Stimulated activated naive CD8-positive, alpha-beta T cell treated with anti-CD3 and anti-CD28 coated beads, Interleukin-15, Interleukin-2, amounts not matched to agents 100 ng/mL and 50 ng/mL, for 24 hours (primary cell): Measurements from ENCODE around the gene PLXNB1.
A peak's percentile ranks its signal among the peaks of the same experiment; 100 is the strongest.

Experiments used
- H3K27ac Mint-ChIP-seq: one replicate; pipeline ENCODE4 v1.8.0; 2021; ENCODE audit warnings: mild to moderate bottlenecking, mixed read lengths
- H3K27me3 Mint-ChIP-seq: one replicate; pipeline ENCODE4 v1.8.0; 2021; ENCODE audit warnings: mixed read lengths
- H3K36me3 Mint-ChIP-seq: one replicate; pipeline ENCODE4 v1.8.0; 2021; ENCODE audit warnings: low read depth, mixed read lengths
- H3K4me1 Mint-ChIP-seq: one replicate; pipeline ENCODE4 v1.8.0; 2021; ENCODE audit warnings: low read depth, mixed read lengths
- H3K4me3 Mint-ChIP-seq: one replicate; pipeline ENCODE4 v1.8.0; 2021; ENCODE audit warnings: mild to moderate bottlenecking, mixed read lengths
- H3K9me3 Mint-ChIP-seq: one replicate; pipeline ENCODE4 v1.8.0; 2021; ENCODE audit warnings: mixed read lengths

PLXNB1 gene

DNA sequence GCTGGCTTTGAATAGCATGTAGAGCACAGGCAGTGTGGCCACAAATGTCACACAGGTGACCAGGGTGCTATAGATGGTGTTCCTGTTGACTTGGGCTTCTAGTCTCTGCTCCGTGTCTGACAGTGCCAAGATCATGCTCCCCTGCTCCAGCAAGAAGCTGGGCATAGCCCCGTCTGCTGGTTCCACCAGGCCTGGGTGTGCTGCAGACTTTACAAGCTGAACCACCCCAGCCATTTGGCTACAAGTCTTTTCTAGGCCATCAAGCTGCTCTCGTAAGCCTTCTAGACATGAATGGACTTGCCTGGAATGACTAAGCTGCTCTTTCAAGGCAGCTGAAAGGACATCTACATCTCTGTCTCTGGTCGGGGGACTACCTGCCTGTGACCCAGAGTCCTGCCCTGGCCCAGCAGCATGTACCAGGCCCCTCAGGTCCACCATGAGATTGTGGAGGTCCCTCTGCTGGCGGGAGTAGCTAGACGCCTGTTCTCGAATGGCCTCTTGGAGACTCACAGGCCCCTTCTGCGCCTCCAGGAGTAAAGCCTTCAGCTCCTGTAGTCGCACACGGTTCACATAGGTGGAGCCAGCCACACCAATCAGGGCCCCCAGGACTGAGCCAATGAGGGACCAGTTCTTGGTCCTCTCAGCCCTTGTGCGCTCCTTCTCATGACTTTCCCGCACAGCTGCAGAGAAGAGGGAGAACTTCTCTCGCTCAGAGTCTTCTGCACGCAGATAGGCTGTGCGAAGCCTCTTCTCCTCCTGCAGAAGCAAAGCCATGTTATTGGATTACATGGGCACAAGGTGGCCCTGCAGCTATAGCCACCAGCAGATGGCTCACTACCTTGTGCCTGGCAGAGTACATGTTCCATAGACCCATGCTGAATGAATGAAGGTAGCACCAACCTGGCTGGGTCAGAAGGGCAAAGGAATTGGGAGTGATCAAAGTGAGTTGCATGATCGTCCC lies 2.8 kb upstream of the PLXNB1 start:
- no peaks in the 10 kb centered on the region for H3K9me3 Mint-ChIP-seq
- H3K36me3 Mint-ChIP-seq: peaks cover 22% of the 10 kb centered on the region
- no peak overlapping the region for H3K4me3 Mint-ChIP-seq
- peaks cover 7% of the 10 kb centered on the region for H3K4me1 Mint-ChIP-seq
- H3K27ac Mint-ChIP-seq: no peak overlapping the region
- H3K27me3 Mint-ChIP-seq: peaks cover 8% of the 10 kb centered on the region

DNA sequence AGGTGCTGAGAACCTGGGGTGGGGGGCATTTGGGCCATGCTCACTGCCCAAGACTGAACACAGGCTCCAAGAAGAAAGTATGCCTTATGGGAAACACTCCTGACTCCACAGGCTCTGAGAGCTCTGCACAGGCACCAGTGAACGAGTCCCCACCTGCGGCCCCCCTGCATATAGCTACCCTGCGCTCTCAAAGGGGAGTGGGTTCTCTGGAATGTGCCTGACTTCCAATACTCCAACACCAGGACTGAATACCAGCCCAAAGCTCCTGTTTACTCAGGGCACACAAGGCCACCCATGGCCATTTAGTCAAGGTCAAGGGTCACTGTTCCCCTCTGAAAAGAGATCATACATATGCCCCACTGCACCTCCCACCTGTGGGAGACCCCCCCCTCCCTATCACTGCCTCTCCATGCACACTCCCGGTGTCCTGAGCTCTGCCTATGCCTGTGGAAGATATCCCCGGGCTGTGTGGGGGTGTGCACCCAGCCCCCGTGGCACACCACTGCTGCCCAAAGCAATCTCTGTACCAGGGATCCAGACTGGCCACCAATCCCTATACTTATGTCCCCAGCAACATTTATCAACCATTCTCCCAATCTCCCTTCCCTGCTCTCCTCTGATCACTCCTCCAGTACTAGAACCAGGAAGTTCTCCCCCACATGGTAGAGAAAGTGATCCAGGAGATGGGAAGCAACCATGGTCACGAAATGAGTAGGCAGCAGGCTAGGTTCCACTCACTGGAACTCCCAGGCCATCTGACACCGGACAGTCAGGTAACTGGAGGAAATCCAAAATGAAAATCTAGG lies 1.5 kb upstream of the PLXNB1 start:
- Mint-ChIP-seq H3K27me3 (peaks cover 8% of the 10 kb centered on the region), H3K27ac (no peak overlapping the region), H3K4me1 (peaks cover 5% of the 10 kb centered on the region), H3K36me3 (peaks cover 22% of the 10 kb centered on the region), H3K4me3 (peak overlapping the region; percentile 9), H3K9me3 (no peaks in the 10 kb centered on the region)

DNA sequence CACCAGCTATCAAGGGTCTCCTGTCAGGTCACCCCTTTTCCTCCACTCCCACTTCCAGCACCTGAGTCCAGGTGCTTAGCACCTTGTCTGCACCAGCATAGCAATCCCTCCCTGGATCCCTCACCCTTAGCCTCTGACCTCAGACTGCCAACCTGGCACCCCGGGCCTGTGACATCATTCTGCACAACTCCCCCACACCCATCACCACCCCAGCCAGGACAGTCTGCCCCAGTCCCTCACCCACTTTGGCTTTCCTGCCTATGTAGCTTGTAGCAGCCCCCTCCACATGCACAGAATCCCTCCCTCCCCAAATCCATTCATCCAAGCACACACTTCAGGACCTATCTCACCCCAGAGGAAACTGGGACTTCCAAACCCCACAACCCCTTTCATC lies 819 bp upstream of the PLXNB1 start:
- Mint-ChIP-seq H3K27ac (no peak overlapping the region), H3K4me3 (peak overlapping the region; percentile 9), H3K27me3 (peaks cover 8% of the 10 kb centered on the region), H3K9me3 (no peaks in the 10 kb centered on the region), H3K4me1 (peaks cover 5% of the 10 kb centered on the region), H3K36me3 (peaks cover 22% of the 10 kb centered on the region)

DNA sequence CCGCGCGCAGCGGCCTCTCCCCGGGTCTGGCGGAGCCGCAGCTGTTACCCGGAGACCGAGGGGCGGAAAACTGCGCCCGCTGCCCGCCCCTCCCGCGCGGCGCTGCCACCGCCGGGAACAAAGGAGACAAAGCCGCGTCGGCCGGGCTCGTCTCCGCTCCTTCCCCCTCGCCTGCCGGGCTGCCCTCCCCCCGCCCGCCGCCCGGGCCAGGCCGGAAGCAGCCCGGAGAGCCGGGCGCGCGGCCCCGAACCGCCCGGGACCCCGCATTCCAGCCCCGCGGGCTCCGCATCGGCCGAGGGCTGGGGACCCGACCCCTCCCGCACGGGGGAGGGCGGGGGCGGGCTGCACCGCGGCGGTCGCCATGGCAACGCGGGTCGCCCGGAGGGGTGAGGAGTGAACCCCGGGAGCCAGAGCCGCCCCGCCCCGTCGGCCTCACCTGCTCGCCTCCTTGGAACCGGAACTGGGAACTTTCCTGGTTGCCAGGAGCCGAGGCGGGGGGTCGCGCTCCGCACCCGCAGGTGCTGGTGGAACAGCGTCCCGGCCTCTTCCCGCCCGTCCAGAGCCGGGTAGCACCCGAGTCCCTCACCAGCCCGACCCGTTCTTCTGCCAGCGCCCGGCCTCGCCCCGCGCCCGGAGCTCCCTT lies 448 bp downstream of the PLXNB1 start:
- no peaks in the 10 kb centered on the region for H3K9me3 Mint-ChIP-seq

DNA sequence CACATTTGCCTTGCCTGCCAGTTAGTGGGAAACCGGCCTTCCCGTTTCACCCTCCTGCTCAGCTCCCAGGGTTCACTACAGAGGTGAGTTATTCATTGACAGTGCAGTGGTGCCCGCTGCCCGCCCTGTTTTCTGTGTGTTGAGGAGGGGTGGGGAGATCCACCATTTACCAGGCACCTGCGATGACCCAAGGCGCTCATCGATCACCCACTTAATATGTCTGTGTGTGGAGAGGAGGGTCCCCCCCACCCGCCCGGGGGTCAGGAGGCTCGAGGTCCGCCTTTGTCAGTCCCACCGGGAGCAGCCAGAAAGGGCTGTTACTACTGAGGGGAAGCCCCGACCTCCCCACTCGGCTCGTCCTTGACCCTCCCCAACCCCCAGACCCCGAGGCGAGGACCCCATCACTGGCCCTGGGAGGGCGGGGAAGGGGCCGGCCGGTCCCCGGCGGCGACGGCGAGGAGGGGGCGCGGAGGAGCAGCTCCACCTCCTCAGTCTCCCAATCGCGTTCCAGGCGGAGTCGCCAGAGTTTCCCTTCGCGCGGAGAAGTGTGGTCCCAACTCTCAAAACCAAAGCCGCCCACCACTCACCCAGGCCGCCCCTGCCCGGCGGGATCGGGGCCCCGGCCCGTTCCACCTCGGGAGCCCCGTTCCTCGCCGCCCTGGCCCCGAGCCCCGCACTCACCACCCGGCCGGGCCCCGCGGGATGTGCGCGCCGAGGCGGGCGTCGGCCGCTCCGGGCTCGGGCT lies 1.1 kb downstream of the PLXNB1 start:
- Mint-ChIP-seq H3K27ac (no peak overlapping the region), H3K4me1 (no peaks in the 10 kb centered on the region), H3K36me3 (peaks cover 14% of the 10 kb centered on the region), H3K27me3 (peaks cover 8% of the 10 kb centered on the region), H3K9me3 (no peaks in the 10 kb centered on the region), H3K4me3 (peak overlapping the region; percentile 41)

More for the DNA sequence above, 448 bp downstream of the PLXNB1 start:
- peaks cover 21% of the 10 kb centered on the region for H3K36me3 Mint-ChIP-seq
- peaks cover 8% of the 10 kb centered on the region for H3K27me3 Mint-ChIP-seq
- peaks cover 5% of the 10 kb centered on the region for H3K4me1 Mint-ChIP-seq
- peak overlapping the region; percentile 36 for H3K27ac Mint-ChIP-seq
- H3K4me3 Mint-ChIP-seq: peak overlapping the region; percentile 73

DNA sequence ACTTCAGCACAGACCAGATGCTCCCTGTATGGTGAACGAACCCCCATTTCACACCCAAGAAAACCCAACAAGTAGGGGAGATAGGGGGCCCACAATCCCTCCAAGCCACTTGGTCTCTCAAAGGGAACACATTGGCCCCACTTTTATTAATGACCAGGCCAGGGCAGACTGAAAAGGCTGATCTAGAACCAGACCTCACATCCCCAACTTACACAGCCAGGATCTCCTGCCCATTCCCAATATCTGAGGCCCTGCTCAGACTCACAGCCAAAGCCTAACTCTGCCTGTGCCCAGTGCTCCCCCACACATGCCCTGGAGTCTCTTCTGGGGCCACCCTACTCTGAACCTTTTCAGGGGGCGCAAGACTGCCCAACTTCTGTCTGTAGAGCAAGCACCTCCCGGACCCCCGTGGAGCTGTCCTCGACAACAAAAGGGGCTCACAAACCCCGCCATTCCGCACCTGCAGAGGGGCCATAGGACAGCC lies 1.8 kb downstream of the PLXNB1 start:
- Mint-ChIP-seq H3K27me3 (peaks cover 8% of the 10 kb centered on the region), H3K4me1 (no peaks in the 10 kb centered on the region), H3K27ac (no peak overlapping the region), H3K36me3 (peaks cover 11% of the 10 kb centered on the region), H3K4me3 (peak overlapping the region; percentile 41), H3K9me3 (no peaks in the 10 kb centered on the region)

DNA sequence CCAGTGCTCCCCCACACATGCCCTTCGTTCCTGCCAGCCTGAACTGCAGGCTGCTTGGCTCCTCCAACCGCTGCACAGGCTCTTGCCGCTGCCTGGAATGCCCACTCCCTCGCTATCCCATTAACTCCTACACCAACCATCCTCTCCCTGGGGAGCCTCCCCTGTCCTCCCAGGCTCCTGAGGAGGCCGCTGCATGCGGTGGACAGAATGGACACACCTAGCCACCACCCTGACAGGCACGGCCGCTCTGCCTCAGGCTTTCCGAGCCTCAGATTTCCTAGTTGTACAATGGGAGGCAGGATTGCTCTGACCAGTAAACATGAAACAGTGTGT lies 2.3 kb downstream of the PLXNB1 start:
- Mint-ChIP-seq H3K27ac (no peak overlapping the region), H3K9me3 (no peaks in the 10 kb centered on the region), H3K4me3 (peak overlapping the region; percentile 40), H3K36me3 (peaks cover 9% of the 10 kb centered on the region), H3K4me1 (no peaks in the 10 kb centered on the region), H3K27me3 (peaks cover 8% of the 10 kb centered on the region)

DNA sequence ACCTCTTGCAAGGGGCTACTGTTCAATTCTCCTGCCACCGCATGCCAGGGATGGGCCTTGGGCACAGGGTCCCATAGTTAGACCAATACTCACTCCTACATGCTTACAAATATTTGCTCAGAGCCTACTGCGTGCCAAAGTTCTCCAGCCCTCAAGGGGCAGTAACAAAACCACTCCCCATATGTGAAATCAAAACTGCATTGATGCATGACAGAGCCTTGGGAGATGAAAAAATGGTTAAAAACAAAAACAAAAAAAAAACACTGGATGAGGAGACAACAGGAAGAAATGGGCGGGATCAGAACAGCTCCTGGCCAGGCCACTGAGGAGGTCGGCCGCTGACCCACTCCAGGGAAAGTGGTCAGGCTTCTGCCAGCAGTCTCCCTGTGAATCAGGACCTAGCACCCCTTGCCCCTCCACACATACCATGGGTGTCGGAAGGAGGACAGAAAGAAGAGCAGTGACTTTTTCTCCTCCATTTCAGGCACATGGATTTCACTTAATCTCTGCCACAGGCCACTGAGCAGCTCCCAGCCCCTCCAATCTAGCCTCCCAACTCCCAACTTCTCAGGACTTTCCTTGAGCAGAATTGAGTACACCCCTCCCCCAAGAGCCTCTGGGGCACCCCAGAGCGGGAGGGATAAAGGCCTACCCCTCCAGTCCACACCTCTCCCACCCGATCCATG lies 2.8 kb downstream of the PLXNB1 start:
- Mint-ChIP-seq H3K36me3 (peaks cover 6% of the 10 kb centered on the region), H3K27ac (no peak overlapping the region), H3K27me3 (peaks cover 8% of the 10 kb centered on the region), H3K9me3 (no peaks in the 10 kb centered on the region), H3K4me3 (no peak overlapping the region), H3K4me1 (no peaks in the 10 kb centered on the region)

DNA sequence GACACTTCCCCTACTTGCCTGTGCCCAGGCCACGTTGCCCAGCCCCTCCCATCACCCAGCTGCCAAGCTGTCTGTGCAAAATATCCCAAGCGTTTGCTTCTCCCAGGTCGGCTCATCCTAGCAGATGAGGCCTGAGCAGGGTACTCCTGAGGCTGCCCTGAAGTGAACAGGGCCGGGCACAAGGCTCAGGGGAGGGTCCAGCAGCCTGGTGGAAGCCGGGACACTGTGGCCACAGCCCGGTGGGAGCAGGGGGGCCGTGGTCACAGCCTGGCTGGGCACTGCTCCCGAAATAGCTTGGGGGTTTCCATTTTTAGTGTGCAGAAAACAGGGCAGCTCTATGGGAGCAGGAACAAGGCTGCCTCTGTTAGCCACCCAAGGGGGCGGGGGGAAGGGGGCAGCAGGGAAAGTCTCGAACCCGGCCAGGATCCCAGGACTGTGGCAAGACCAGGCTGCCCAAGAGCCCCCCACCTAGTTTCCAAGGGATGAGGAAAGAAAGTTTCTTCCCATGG lies 3.4 kb downstream of the PLXNB1 start:
- H3K4me3 Mint-ChIP-seq: no peak overlapping the region
- no peak overlapping the region for H3K27ac Mint-ChIP-seq
- H3K9me3 Mint-ChIP-seq: no peaks in the 10 kb centered on the region
- H3K4me1 Mint-ChIP-seq: no peaks in the 10 kb centered on the region
- H3K36me3 Mint-ChIP-seq: no peaks in the 10 kb centered on the region
- peaks cover 8% of the 10 kb centered on the region for H3K27me3 Mint-ChIP-seq

DNA sequence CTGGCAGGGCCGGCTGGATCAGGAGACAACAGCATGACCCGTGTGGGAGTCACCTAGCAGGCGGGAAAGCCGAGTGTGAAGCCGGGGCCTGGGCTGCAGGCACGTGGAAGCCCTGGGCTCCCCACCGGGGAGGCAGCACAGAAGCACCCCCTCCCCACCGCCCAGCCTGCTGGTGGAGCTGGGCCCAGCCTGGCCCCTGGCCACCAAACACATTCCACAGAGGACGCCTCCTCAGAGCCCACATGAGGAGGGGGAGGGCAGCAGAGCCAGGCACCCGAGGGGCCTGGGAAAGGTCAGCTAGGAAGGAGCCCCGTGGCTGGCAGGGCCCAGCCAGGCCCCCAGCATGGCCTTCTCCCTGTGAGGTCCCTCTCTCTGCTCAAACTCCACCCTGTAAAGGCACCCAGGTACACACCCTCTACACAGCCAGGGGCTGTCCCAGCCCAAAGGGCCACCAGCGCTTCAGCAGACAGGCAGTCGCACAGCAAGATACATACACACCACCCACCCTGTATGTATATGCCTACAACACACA lies 4.5 kb downstream of the PLXNB1 start:
- Mint-ChIP-seq H3K27ac (no peak overlapping the region), H3K36me3 (no peaks in the 10 kb centered on the region), H3K27me3 (peaks cover 8% of the 10 kb centered on the region), H3K9me3 (no peaks in the 10 kb centered on the region), H3K4me1 (no peaks in the 10 kb centered on the region), H3K4me3 (no peak overlapping the region)

DNA sequence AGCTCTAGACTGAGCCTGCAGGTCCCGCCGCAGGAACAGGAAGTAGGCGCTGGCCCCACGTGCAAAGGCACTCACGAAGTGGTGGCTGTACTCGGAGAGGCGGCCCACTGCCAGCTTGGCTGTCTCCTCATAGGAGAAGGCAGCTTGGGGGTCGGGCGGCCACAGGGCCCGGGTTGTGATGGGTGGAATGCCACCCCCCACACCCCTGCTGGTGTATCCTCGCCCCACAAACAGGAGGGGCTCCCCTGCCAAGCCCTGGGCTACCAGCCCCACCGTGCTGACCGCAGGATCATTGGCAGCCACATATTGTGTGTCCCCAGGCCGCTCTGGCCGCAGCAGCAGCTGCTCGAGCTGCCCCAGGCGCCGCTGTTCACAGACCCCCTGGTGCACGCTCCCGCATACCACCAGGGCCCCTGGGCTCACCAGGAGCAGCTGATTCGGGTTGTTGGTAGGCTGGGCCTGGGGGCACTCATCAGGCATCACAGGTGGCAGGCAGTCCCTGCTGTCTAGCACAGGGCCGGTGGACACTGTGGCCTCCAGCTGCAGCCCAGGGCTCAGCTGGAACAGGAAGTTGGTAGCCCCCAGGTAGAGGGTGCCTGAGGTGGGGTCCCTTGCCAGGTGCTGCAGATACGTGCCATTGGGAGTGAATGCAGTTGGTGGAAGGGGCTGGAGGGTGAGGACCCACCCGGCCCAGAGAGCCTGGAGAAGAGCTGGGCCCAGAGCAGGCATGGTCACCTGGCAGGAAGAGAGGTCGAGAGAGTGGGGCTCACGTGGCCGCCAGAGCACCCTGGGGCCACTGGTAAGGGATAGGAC lies 5.8 kb downstream of the PLXNB1 start:
- Mint-ChIP-seq H3K4me3 (no peak overlapping the region), H3K9me3 (no peaks in the 10 kb centered on the region), H3K4me1 (no peaks in the 10 kb centered on the region), H3K36me3 (no peaks in the 10 kb centered on the region), H3K27me3 (peaks cover 8% of the 10 kb centered on the region), H3K27ac (no peak overlapping the region)

DNA sequence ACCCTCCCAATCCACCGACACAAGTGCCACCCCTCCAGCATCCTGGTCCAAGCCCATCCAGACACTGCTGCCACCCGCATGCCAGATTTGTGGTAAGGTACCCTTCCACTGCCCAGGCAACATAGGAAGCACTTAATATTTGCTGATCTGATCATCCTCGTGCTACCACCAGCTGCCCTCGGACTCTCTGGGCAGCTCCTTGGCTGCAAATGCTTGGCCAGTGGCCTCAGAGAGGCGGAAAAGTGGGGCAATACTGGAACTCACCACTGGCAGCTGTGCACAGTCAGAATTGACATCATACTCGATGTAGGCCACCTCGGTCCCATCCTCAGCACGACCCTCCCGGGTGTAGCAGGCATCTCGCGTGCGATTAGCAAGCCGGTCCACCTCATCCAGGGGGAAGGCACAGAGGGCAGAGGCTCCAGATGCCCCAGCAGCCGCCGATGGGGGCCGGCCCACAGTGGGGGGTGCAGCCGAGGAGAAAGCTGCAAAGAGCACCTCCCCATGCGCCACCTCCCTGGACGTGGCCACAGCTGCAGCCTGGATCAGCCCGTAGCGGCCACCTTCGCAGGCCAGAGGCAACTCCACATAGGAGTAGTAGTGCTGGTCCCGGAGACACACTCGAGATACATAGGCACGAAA lies 6.5 kb downstream of the PLXNB1 start:
- Mint-ChIP-seq H3K4me1 (no peaks in the 10 kb centered on the region), H3K27ac (no peak overlapping the region), H3K4me3 (no peak overlapping the region), H3K36me3 (no peaks in the 10 kb centered on the region), H3K9me3 (no peaks in the 10 kb centered on the region), H3K27me3 (peaks cover 6% of the 10 kb centered on the region)
